SK-N-SH treated with all-trans-retinoic acid at 6 μM for 48 hours (cell line): Measurements from ENCODE around the gene DMAC2.

ENCODE experiments used
- ATAC-seq: fragments of 200-7000 bp; cut with Tn5 transposase; 3 replicates; pipeline ENCODE4 v1.9.1; 2020; ENCODE audit warnings: mild to moderate bottlenecking, moderate library complexity
- ARNTL ChIP-seq: fragments of 450-650 bp; formaldehyde crosslinking; IDR thresholded peaks from 2 replicates; pipeline ENCODE4 v1.5.0; 2020; ENCODE audit warnings: low read depth, mild to moderate bottlenecking, moderate library complexity, borderline replicate concordance
- CREB5 ChIP-seq: fragments of 250-450 bp; sonication (Bioruptor Pico); IDR thresholded peaks from 2 replicates; pipeline ENCODE4 v1.5.1; 2020; ENCODE audit warnings: low read depth, mild to moderate bottlenecking, moderate library complexity
- CSRNP3 ChIP-seq: fragments of 250-450 bp; sonication (Bioruptor Pico); IDR thresholded peaks from 2 replicates; pipeline ENCODE4 v1.5.1; 2021; ENCODE audit warnings: mild to moderate bottlenecking, moderate library complexity
- ESRRG ChIP-seq: fragments of 250-450 bp; sonication (Bioruptor Pico); IDR thresholded peaks from 2 replicates; pipeline ENCODE4 v1.6.1; 2021; ENCODE audit warnings: mild to moderate bottlenecking
- GLIS3 ChIP-seq: fragments of 250-450 bp; sonication (Bioruptor Pico); IDR thresholded peaks from 2 replicates; pipeline ENCODE4 v1.5.0; 2020; ENCODE audit warnings: mild to moderate bottlenecking, moderate library complexity
- ISL1 ChIP-seq: fragments of 250-450 bp; sonication (Bioruptor Pico); IDR thresholded peaks from 2 replicates; pipeline ENCODE4 v2.1.2; 2022; ENCODE audit warnings: mild to moderate bottlenecking, moderate library complexity
- PATZ1 ChIP-seq: fragments of 250-450 bp; sonication (Bioruptor Pico); IDR thresholded peaks from 2 replicates; pipeline ENCODE4 v1.8.0; 2020; ENCODE audit warnings: mild to moderate bottlenecking, moderate library complexity, borderline replicate concordance
- POU6F1 ChIP-seq: fragments of 250-450 bp; sonication (Bioruptor Pico); IDR thresholded peaks from 2 replicates; pipeline ENCODE4 v1.8.0; 2021; ENCODE audit warnings: low read depth, mild to moderate bottlenecking, moderate library complexity, borderline replicate concordance
- SNAI2 ChIP-seq: fragments of 250-450 bp; sonication (Bioruptor Pico); IDR thresholded peaks from 2 replicates; pipeline ENCODE4 v1.5.0; 2020; ENCODE audit warnings: mild to moderate bottlenecking, moderate library complexity
- TCF4 ChIP-seq: fragments of 250-450 bp; sonication (Bioruptor Pico); IDR thresholded peaks from 2 replicates; pipeline ENCODE4 v1.8.0; 2021; ENCODE audit warnings: mild to moderate bottlenecking, moderate library complexity, borderline replicate concordance
- TOX ChIP-seq: fragments of 250-450 bp; sonication (Bioruptor Pico); IDR thresholded peaks from 2 replicates; pipeline ENCODE4 v1.8.0; 2021; ENCODE audit warnings: mild to moderate bottlenecking, moderate library complexity, borderline replicate concordance
- TSHZ2 ChIP-seq: fragments of 250-450 bp; sonication (Bioruptor Pico); IDR thresholded peaks from 2 replicates; pipeline ENCODE4 v1.5.0; 2020; ENCODE audit warnings: mild to moderate bottlenecking, moderate library complexity
- ZC3H10 ChIP-seq: fragments of 250-450 bp; sonication (Bioruptor Pico); IDR thresholded peaks from 2 replicates; pipeline ENCODE4 v1.5.1; 2021; ENCODE audit warnings: mild to moderate bottlenecking, moderate library complexity
- ZFP3 ChIP-seq: fragments of 250-450 bp; sonication (Bioruptor Pico); IDR thresholded peaks from 2 replicates; pipeline ENCODE4 v1.5.0; 2020; ENCODE audit warnings: mild to moderate bottlenecking, moderate library complexity
- ZFP30 ChIP-seq: fragments of 450-650 bp; formaldehyde crosslinking; IDR thresholded peaks from 2 replicates; pipeline ENCODE4 v1.5.0; 2022; ENCODE audit warnings: mild to moderate bottlenecking, moderate library complexity
- ZNF565 ChIP-seq: fragments of 450-650 bp; formaldehyde crosslinking; conservative IDR thresholded peaks from 2 replicates; pipeline ENCODE4 v1.5.0; 2020; ENCODE audit warnings: low read depth, mild to moderate bottlenecking, moderate library complexity
- ZNF70 ChIP-seq: fragments of 450-650 bp; formaldehyde crosslinking; IDR thresholded peaks from 2 replicates; pipeline ENCODE4 v1.5.0; 2020; ENCODE audit warnings: mild to moderate bottlenecking, moderate library complexity
- ZNF8 ChIP-seq: fragments of 450-650 bp; formaldehyde crosslinking; IDR thresholded peaks from 2 replicates; pipeline ENCODE4 v1.5.0; 2020; ENCODE audit warnings: mild to moderate bottlenecking, moderate library complexity

The DMAC2 gene

GRCh38 chr19:41430922-41431321, 8.8 kb downstream of the DMAC2 start:
- no peak for ATAC-seq
- TF ChIP-seq ZFP30 (CRISPR knock-in tag): no peak
- TF ChIP-seq ZNF565 (CRISPR knock-in tag): no peak
- no peak for TF ChIP-seq ZC3H10 (CRISPR knock-in tag)
- TF ChIP-seq ISL1 (CRISPR knock-in tag): no peak
- no peak for TF ChIP-seq SNAI2 (CRISPR knock-in tag)
- TF ChIP-seq CREB5 (CRISPR knock-in tag): no peak
- TF ChIP-seq GLIS3: no peak
- TF ChIP-seq CSRNP3 (CRISPR knock-in tag): no peak

- no peak for TF ChIP-seq ZFP30 (CRISPR knock-in tag)
- TF ChIP-seq ZNF70 (CRISPR knock-in tag): no peak
- TF ChIP-seq GLIS3: no peak
- TF ChIP-seq ZFP3 (CRISPR knock-in tag): no peak
- no peak for TF ChIP-seq ESRRG (CRISPR knock-in tag)
- no peak for TF ChIP-seq TCF4
- TF ChIP-seq CREB5 (CRISPR knock-in tag): no peak
- TF ChIP-seq SNAI2 (CRISPR knock-in tag): no peak
- no peak; the same call in 2 of the 3 replicates for ATAC-seq
Measured at GRCh38 chr19:41428481-41428859, 11.2 kb downstream of the DMAC2 start.

GRCh38 chr19:41427647-41428480, 11.8 kb downstream of the DMAC2 start:
- no peak for TF ChIP-seq POU6F1 (CRISPR knock-in tag)
- TF ChIP-seq, all 23 proteins: peak for 0
- ATAC-seq: peak; percentile 13

- peak; percentile 62 for ATAC-seq
- no peak for TF ChIP-seq ZNF8 (CRISPR knock-in tag)
- TF ChIP-seq TCF4: no peak
- TF ChIP-seq PATZ1 (CRISPR knock-in tag): no peak
Measured at GRCh38 chr19:41426952-41427646, 12.6 kb downstream of the DMAC2 start, which contains the start of gene B3GNT8. B3GNT8 (minus strand) TSS chr19:41427374; CDS start chr19:41426778, 596 bp downstream.

- no peak for ATAC-seq
- TF ChIP-seq ISL1 (CRISPR knock-in tag) (no peak), ARNTL (CRISPR knock-in tag) (no peak), TOX (CRISPR knock-in tag) (no peak), ZNF565 (CRISPR knock-in tag) (no peak), ZNF70 (CRISPR knock-in tag) (no peak), TCF4 (no peak), PATZ1 (CRISPR knock-in tag) (no peak), ESRRG (CRISPR knock-in tag) (no peak), TSHZ2 (CRISPR knock-in tag) (no peak)
Measured at GRCh38 chr19:41426116-41426841, 13.4 kb downstream of the DMAC2 start.
